NB4 (cell line): ENCODE results near the gene CACYBP.

Experiments
- CTCF ChIP-seq: IDR thresholded peaks from one replicate; pipeline ENCODE4 v1.5.1; 2012; ENCODE audit warnings: low read depth, low read length
- MYC ChIP-seq: IDR thresholded peaks from 2 replicates; pipeline ENCODE4 v1.6.1; 2011; ENCODE audit warnings: low read depth, low read length
- POLR2A ChIP-seq: IDR thresholded peaks from 2 replicates; pipeline ENCODE4 v1.6.1; 2011; ENCODE audit warnings: mild to moderate bottlenecking; ENCODE audit not compliant: insufficient read length; ENCODE audit errors: extremely low read depth
- TF ChIP-seq, protein P1 (sequence below): IDR thresholded peaks from 2 replicates; pipeline ENCODE4 v1.6.1; 2011; ENCODE audit warnings: low read depth, low read length

- TF ChIP-seq CTCF, result no peak
- no peak for TF ChIP-seq POLR2A
- TF ChIP-seq MYC, result no peak
- TF ChIP-seq, protein P1, sequence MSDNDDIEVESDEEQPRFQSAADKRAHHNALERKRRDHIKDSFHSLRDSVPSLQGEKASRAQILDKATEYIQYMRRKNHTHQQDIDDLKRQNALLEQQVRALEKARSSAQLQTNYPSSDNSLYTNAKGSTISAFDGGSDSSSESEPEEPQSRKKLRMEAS, result no peak
Observed at GRCh38 chr1:174997041-174997440, 2.7 kb upstream of the CACYBP start.
